ENCODE data around the gene PLCB3.

DNA sequence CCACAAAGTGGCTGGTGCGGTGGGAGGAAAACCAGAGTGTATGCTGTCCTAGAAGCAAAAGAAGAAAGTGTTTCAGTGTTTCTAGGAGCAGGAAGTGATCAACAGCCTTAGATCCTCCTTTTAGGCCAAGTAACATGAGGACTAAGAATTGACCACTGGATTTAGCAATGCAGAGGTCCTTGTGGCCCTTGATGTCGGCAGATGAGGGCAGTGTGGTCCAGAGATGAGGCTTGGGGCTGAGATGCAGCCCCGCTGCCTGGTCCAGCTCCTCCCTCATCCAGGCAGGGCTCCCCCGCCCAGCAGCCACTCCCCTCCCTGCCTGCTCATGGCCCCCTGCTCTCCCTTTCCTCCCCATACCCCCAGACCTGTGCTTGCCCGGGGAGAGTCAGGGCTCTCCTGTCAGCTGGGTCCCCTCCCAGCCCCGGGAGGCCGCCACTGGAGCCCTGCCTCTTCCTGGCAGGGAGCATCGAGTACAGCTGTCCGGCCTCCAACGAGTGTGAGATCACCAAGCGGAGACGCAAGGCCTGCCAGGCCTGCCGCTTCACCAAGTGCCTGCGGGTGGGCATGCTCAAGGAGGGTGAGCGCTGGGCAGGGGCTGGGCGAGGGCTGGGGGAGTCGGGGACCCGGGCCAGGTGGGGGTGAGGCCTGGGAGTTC lies 62.3 kb downstream of the PLCB3 start:
- TF ChIP-seq, protein P1, sequence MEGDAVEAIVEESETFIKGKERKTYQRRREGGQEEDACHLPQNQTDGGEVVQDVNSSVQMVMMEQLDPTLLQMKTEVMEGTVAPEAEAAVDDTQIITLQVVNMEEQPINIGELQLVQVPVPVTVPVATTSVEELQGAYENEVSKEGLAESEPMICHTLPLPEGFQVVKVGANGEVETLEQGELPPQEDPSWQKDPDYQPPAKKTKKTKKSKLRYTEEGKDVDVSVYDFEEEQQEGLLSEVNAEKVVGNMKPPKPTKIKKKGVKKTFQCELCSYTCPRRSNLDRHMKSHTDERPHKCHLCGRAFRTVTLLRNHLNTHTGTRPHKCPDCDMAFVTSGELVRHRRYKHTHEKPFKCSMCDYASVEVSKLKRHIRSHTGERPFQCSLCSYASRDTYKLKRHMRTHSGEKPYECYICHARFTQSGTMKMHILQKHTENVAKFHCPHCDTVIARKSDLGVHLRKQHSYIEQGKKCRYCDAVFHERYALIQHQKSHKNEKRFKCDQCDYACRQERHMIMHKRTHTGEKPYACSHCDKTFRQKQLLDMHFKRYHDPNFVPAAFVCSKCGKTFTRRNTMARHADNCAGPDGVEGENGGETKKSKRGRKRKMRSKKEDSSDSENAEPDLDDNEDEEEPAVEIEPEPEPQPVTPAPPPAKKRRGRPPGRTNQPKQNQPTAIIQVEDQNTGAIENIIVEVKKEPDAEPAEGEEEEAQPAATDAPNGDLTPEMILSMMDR (conservative IDR thresholded peaks at IDR 0.05 in 1 of 2, IDR thresholded peaks at IDR 0.05 in 1 of 2; ENCODE audit: low read depth in 1 of 2, low read length in 2 of 2) = no peak
- TF ChIP-seq EZH2 (IDR thresholded peaks at IDR 0.05; ENCODE audit: low read length, missing control alignments) = no peak

Data from fibroblast of lung (primary cell).